Measurements from ENCODE around the gene POLR1A. TPM values are rescaled to one million over a fixed set of nuclear protein-coding genes. Genes with fewer than 3 reads are reported as not detected.

POLR1A gene
- total RNA-seq, 2 donors from 2014 or later: 37.9 to 45.5 TPM

DNA sequence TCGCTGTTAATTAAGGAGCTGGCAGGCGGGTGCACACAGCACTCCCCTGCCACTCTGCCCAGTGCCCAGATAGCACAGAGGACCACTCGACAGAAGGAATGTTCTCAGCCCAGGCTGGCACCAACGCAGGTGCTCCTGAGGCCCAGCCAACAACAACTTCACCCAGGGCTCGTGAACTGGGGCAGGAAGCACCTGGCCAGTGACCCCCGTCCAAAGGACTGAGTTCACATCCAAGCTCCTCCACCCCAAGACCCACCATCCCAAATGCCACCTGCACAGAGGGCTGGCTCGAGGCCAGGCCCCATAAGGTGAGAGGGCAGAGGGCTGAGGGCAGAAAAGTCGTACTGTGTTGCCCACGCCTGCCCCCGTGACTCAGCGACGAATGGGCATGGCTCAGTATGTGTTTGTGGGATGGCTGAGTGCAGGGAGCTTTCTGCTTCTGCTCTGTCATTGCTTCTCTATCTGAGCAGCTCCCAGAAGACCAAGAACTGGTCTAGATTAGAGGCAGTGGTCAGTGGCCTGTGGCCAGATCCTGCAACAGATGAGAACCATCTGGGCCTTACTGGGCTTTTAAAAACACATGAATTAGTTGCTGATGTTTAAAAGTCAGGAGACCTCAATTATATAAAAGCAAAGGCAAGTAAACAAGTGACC lies 68.4 kb downstream of the POLR1A start:
- Mint-ChIP-seq H3K27ac (no peak overlapping the region), H3K9me3 (no peaks in the 10 kb centered on the region), H3K4me3 (no peak overlapping the region), H3K27me3 (ENCODE audit: insufficient read depth) (no peaks in the 10 kb centered on the region), H3K36me3 (ENCODE audit: low read depth) (peaks cover 86% of the 10 kb centered on the region), H3K4me1 (peaks cover 11% of the 10 kb centered on the region)
- WGBS, 2 experiments (ENCODE audit: insufficient coverage in 1 of 2, insufficient read length in 1 of 2): 94 to 99% methylated on average over 9 to 12 of the region's 12 CpGs
- Histone ChIP-seq H3K9ac (ENCODE audit: extremely low read depth, low read length, poor library complexity, severe bottlenecking) (no peak overlapping the region), H3K27me3 (ENCODE audit: control insufficient read depth, insufficient read depth, low read length, poor library complexity, severe bottlenecking) (no peaks in the 10 kb centered on the region), H3K4me1 (ENCODE audit: control insufficient read depth, insufficient read depth, low read length) (no peaks in the 10 kb centered on the region), H3K36me3 (ENCODE audit: control insufficient read depth, insufficient read depth, low read length) (peaks cover 82% of the 10 kb centered on the region), H3K9me3 (ENCODE audit: control insufficient read depth, low read length) (no peaks in the 10 kb centered on the region), H3K4me3 (ENCODE audit: low read length) (no peak overlapping the region), H3K27ac (ENCODE audit: low read depth, low read length) (peak overlapping the region; percentile 95)
- TF ChIP-seq, protein P1, sequence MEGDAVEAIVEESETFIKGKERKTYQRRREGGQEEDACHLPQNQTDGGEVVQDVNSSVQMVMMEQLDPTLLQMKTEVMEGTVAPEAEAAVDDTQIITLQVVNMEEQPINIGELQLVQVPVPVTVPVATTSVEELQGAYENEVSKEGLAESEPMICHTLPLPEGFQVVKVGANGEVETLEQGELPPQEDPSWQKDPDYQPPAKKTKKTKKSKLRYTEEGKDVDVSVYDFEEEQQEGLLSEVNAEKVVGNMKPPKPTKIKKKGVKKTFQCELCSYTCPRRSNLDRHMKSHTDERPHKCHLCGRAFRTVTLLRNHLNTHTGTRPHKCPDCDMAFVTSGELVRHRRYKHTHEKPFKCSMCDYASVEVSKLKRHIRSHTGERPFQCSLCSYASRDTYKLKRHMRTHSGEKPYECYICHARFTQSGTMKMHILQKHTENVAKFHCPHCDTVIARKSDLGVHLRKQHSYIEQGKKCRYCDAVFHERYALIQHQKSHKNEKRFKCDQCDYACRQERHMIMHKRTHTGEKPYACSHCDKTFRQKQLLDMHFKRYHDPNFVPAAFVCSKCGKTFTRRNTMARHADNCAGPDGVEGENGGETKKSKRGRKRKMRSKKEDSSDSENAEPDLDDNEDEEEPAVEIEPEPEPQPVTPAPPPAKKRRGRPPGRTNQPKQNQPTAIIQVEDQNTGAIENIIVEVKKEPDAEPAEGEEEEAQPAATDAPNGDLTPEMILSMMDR (conservative IDR thresholded peaks at IDR 0.05): no peak
- no peak for DNase-seq

DNA sequence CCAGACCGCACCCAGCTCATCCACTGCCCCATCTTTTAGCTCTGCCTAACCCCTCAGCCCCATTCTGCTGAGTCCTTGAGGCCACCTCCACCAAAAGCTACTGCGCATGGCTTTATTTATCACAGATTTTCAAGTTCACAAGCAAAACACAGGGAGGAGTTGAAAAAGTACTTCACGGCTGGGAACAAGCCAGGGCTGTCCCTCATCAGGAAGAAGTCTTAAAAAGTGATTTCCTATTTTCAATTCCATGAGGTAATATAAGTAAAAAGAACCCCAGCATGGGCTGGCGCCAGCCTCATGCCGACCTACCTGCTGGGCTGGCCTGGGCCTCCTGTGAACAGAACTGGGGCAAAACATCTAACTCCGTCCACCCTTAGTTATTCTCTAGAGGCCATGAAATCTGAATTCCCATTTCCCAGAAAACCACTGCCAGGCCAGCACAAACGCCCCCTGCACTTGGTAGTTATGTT lies 69.0 kb downstream of the POLR1A start:
- no peak overlapping the region for H3K4me3 Mint-ChIP-seq
- Histone ChIP-seq H3K9me3 (ENCODE audit: control insufficient read depth, low read length) (no peaks in the 10 kb centered on the region), H3K4me3 (ENCODE audit: low read length) (no peak overlapping the region), H3K36me3 (ENCODE audit: control insufficient read depth, insufficient read depth, low read length) (peaks cover 82% of the 10 kb centered on the region), H3K27ac (ENCODE audit: low read depth, low read length) (peak overlapping the region; percentile 95), H3K9ac (ENCODE audit: extremely low read depth, low read length, poor library complexity, severe bottlenecking) (no peak overlapping the region), H3K4me1 (ENCODE audit: control insufficient read depth, insufficient read depth, low read length) (no peaks in the 10 kb centered on the region), H3K27me3 (ENCODE audit: control insufficient read depth, insufficient read depth, low read length, poor library complexity, severe bottlenecking) (no peaks in the 10 kb centered on the region)
- WGBS, 2 experiments (ENCODE audit: insufficient coverage in 1 of 2, insufficient read length in 1 of 2): 93 to 94% methylated on average over 6 to 7 of the region's 7 CpGs
- TF ChIP-seq, protein P1 (conservative IDR thresholded peaks at IDR 0.05): no peak
- H3K9me3 Mint-ChIP-seq: no peaks in the 10 kb centered on the region
- H3K4me1 Mint-ChIP-seq: peaks cover 11% of the 10 kb centered on the region
- H3K27ac Mint-ChIP-seq: peak overlapping the region; percentile 74
- DNase-seq: no peak
- H3K36me3 Mint-ChIP-seq (ENCODE audit: low read depth): peaks cover 84% of the 10 kb centered on the region
- H3K27me3 Mint-ChIP-seq (ENCODE audit: insufficient read depth): no peaks in the 10 kb centered on the region

DNA sequence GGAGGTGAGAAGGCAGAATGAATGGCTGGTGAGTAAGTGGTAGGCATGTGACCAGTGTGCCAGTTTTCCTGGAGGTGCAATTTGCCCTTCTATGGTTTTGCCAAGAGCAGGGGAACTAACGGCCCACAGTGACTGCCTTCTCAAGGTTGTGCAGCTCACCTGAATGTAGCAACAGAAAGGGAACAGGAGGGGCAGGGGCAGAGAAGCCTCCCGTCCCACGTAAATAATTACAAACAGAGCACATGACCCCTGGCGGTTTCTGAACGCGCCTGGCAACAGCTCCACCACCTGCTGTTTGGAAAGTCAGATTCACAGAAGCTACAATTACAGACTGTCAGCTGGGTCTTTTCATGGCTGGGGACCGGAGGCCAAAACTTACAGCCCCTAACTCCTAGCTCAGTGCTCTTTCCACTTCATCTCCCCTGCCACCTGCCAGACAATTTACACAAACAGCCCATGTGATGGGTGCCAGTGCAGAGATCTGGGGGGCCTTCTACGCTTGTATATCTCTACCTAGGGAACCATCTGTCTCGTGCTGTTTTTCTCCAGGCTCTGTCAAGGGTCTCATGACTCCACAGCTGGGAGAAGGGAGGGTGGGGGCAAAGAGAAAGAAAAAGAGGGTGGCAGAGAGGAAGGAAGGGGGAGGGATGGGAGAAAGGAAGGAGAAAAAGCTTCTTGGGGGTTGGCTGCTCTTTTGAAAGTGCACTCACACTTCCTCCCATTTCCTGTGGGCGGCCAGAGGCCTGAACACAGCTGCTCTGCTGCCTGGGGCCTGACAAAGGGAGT lies 69.6 kb downstream of the POLR1A start:
- peaks cover 84% of the 10 kb centered on the region for H3K36me3 Mint-ChIP-seq (ENCODE audit: low read depth)
- H3K27me3 Mint-ChIP-seq (ENCODE audit: insufficient read depth): no peaks in the 10 kb centered on the region
- peak overlapping the region; percentile 74 for H3K27ac Mint-ChIP-seq
- peaks cover 77% of the 10 kb centered on the region for H3K36me3 ChIP-seq (ENCODE audit: control insufficient read depth, insufficient read depth, low read length)
- peaks cover 11% of the 10 kb centered on the region for H3K4me1 Mint-ChIP-seq
- H3K9me3 ChIP-seq (ENCODE audit: control insufficient read depth, low read length): no peaks in the 10 kb centered on the region
- no peak overlapping the region for H3K4me3 Mint-ChIP-seq
- no peaks in the 10 kb centered on the region for H3K27me3 ChIP-seq (ENCODE audit: control insufficient read depth, insufficient read depth, low read length, poor library complexity, severe bottlenecking)
- no peak for DNase-seq
- TF ChIP-seq, protein P1 (conservative IDR thresholded peaks at IDR 0.05): peak; percentile 24
- peak overlapping the region; percentile 95 for H3K27ac ChIP-seq (ENCODE audit: low read depth, low read length)
- H3K9me3 Mint-ChIP-seq: no peaks in the 10 kb centered on the region
- H3K4me1 ChIP-seq (ENCODE audit: control insufficient read depth, insufficient read depth, low read length): no peaks in the 10 kb centered on the region
- H3K4me3 ChIP-seq (ENCODE audit: low read length): no peak overlapping the region
- H3K9ac ChIP-seq (ENCODE audit: extremely low read depth, low read length, poor library complexity, severe bottlenecking): no peak overlapping the region
- 80 to 81% methylated on average over 3 to 10 of the region's 10 CpGs for WGBS, 2 experiments (ENCODE audit: insufficient coverage in 1 of 2, insufficient read length in 1 of 2)

Data from endodermal cell (in vitro differentiated cells).